Endometrium (tissue), 2 donors: ENCODE measurements around the gene KTI12.
A peak's percentile ranks its signal among the peaks of the same experiment; 100 is the strongest.
"Not testable (repeated sequence)": the region's sequence is repeated elsewhere in the genome, so short reads cannot be mapped to it uniquely, and the experiment has no call there.

Experiments used
- FAIRE-seq: peaks from 2 replicates; lab custom pipeline; 2012; peaks lifted over from hg19 to GRCh38; lab: Jason Lieb, UNC
- donor health status: control.
- donor health status: control.

Gene KTI12

GRCh38 chr1:52041551-52042185 is 8.1 kb upstream of the KTI12 start:
- FAIRE-seq = no peak

- FAIRE-seq = no peak
Observed at GRCh38 chr1:52037909-52038308, 4.3 kb upstream of the KTI12 start.

GRCh38 chr1:52037402-52037814 is 3.8 kb upstream of the KTI12 start:
- no peak for FAIRE-seq

- no peak for FAIRE-seq
Observed at GRCh38 chr1:52034050-52034384, 407 bp upstream of the KTI12 start.

DNA sequence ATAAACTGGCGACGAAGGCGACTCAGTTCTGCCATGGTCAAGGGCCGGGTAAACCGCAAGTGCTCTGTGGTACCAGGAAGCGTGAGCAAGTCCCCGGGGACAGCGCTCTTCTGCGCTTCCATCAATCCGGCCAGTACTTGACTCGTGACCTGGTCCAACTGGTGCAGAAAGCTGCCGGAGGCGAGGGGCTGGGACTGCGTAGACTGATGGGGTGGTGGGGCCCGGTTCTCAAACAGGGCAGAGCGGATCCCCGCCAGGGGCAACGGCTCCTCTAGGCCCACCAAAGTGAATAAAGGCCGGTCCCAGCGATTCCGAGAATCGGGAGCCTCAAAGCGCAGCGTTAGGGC is 852 bp downstream of the KTI12 start:
- FAIRE-seq = no peak

DNA sequence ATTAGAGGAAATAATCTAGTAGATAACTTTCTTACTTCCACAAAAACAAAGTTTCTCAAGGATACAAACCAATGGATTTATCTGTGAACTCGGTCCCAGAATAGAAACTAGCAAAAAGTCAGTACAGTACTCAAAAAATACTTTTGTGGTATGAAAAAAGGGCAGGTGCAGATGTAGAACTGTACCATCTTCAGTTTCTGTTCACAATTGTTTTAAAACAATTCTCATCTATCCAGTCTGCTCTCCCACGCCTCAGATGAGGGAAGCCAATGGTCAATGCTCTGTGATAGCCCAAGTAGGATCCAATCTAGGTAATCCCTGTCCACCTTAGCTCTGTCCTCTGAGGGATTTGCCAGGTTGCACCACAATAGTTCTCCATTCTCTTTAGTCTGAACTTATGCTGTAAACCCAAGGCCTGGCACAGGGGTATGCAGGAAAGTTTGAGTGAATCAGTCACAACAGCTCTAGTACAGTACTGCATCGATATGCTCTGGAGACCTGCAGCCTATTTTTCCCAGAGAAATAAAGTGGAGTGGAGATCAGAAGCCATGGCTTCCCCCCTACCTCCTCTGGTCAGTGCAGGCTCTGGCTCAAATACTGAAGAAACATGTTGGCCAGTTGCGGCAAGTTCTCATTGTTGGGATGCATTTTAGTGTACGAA is 1.4 kb downstream of the KTI12 start:
- no peak for FAIRE-seq

DNA sequence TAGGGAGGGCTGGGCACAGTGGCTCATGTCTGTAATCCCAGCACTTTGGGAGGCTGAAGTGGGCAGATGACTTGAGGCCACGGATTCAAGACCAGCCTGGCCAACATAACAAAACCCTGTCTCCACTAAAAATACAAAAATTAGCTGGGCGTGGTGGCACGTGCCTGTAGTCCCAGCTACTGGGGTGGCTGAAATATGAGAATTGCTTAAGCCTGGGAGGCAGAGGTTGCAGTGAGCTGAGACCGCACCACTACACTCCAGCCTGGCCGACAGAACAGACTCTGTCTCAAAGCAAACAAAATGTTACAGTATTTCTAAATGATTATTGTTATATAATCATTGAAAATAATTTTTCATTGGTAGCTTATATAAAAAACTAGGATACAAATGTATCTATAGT is 4.8 kb downstream of the KTI12 start:
- FAIRE-seq = not testable (repeated sequence)

GRCh38 chr1:52028328-52028727 is 5.3 kb downstream of the KTI12 start:
- FAIRE-seq = no peak

DNA sequence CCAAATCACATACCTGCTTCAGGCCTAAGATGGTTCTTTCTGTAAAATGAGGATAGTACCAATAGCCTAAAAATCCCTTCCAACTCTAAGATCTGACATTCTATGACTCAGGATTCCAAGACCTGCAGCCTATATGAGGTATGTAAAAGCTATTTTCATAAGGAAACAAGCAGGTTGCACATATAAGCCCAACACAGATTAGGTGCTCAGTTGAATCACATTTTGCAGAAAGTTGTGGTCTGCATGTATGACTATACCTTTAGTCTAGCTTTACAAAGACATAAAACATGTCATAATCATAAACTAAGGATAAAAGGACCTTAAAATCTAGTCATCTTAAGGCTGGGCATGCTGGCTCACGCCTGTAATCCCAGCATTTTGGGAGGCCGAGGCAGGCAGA is 7.3 kb downstream of the KTI12 start:
- FAIRE-seq = no peak

GRCh38 chr1:52022133-52022532 is 11.5 kb downstream of the KTI12 start:
- no peak for FAIRE-seq

DNA sequence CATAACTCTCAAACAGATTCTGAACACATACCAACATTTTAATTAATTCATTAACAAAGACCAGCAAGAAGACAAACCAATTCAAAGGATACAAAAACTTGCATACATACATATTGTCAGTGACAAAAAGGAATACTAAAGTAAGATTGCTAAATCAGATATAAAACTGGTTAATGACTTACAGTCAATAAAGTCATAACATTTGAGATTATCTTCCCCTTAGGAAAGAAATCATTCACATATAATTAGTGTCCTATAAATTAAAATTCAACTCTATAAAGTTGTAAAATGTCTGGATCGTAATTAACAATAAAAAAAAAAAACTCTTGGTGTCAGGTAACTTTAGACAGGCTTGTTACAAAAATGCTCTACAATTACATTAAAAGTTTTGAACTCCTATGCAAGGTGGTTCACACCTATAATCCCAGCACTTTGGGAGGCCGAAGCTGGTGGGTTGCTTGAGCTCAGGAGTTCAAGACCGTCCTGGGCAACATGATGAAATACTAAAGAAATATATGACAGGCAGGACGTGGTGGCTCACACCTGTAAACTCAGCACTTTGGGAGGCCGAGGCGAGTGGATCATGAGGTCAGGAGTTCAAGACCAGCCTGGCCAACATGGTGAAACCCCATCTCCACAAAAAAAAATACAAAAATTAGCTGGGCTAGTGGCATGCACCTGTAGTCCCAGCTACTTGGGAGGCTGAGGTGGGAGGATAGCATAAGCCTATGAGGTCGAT is 25.4 kb downstream of the KTI12 start:
- peak; percentile 8 for FAIRE-seq

DNA sequence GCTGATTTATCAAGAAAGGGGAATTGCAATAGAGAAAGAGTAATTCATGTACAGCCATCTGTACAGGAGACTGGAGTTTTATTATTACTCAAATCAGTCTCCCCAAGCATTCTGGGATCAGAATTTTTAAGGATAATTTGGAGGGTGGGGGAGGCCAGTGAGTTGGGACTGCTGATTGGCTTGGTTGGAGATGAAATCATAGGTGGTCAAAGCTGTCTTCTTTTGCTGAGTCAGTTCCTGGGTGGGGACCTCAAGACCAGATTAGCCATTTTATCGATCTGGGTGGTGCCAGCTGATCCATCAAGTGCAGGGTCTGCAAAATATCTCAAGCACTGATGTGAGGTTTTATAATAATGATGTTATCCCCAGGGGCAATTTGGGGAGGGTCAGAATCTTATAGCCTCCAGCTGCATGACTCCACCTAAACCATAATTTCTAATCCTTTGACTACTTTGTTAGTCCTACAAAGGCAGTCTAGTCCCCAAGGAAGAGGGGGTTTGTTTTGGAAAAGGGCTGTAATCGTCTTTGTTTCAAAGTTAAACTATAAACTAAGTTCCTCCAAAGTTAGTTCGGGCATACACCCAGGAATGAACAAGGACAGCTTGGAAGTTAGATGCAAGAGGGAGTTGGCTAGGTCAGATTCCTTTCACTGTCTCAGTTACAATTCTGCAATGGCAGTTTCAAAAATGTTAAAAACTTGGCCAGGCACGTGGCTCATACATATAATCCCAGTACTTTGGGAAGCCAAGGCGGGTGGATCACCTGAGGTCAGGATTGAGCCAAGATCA is 26.2 kb downstream of the KTI12 start:
- FAIRE-seq = no peak

DNA sequence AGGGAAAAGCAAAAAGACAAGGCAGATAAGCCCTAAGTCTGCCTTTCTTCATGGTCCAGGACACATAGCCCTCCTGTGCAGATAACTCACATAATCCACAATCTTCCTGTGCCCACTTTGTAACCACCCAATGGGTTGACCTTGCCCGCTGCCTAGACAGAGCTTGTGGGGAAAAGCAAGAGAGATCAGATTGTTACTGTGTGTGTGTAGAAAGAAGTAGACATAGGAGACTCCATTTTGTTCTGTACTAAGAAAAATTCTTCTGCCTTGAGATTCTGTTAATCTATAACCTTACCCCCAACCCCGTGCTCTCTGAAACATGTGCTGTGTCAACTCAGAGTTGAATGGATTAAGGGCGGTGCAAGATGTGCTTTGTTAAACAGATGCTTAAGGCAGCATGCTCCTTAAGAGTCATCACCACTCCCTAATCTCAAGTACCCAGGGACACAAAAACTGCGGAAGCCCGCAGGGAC is 27.5 kb downstream of the KTI12 start:
- FAIRE-seq = not testable (repeated sequence)

DNA sequence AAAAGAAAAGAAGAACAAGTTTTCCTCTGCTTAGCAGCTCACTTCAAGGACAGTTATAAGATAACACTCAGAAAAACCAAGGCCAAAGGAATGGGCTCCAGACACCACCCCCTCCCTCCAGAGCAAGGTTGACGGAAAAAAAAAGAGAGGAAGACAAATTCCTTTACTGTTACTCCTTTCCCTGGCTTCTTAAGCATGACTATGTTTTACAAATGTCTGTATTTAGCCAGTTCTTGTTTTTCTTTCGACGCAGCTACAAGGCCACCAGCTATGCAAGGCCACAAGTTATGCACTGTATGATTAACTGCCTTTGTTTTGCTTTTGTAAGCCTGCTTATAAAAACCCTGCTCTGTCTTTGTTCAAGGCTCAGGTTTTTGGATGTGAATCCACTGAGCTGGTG is 28.1 kb downstream of the KTI12 start:
- not testable (repeated sequence) for FAIRE-seq

- no peak for FAIRE-seq
Observed at GRCh38 chr1:52003877-52004276, 29.7 kb downstream of the KTI12 start.

- FAIRE-seq = no peak
Observed at GRCh38 chr1:52002038-52002917, 31.3 kb downstream of the KTI12 start.

GRCh38 chr1:51998701-51999100 is 34.9 kb downstream of the KTI12 start:
- FAIRE-seq = no peak

- FAIRE-seq = no peak
Observed at GRCh38 chr1:51997974-51998382, 35.6 kb downstream of the KTI12 start.

GRCh38 chr1:51990478-51990965 is 43.1 kb downstream of the KTI12 start, which contains the start of gene RAB3B:
Gene RAB3B, minus strand, starts transcription at chr1:51990700. Its CDS starts 13,583 bp downstream, at chr1:51977117.
- no peak for FAIRE-seq

GRCh38 chr1:51989582-51990477 is 43.8 kb downstream of the KTI12 start:
- FAIRE-seq = no peak
